ENCODE measurements around the gene ZC3H4. TPM values are rescaled to one million over a fixed set of nuclear protein-coding genes. Genes with fewer than 3 reads are reported as not detected.

Gene ZC3H4
- total RNA-seq (2021): 105 and 109 TPM in 2 replicates
- long read RNA-seq, partial matches to known transcripts: 5 of 59 reads
- long read RNA-seq, other reads (novel, unspliced or antisense): 54 of 59 reads

DNA sequence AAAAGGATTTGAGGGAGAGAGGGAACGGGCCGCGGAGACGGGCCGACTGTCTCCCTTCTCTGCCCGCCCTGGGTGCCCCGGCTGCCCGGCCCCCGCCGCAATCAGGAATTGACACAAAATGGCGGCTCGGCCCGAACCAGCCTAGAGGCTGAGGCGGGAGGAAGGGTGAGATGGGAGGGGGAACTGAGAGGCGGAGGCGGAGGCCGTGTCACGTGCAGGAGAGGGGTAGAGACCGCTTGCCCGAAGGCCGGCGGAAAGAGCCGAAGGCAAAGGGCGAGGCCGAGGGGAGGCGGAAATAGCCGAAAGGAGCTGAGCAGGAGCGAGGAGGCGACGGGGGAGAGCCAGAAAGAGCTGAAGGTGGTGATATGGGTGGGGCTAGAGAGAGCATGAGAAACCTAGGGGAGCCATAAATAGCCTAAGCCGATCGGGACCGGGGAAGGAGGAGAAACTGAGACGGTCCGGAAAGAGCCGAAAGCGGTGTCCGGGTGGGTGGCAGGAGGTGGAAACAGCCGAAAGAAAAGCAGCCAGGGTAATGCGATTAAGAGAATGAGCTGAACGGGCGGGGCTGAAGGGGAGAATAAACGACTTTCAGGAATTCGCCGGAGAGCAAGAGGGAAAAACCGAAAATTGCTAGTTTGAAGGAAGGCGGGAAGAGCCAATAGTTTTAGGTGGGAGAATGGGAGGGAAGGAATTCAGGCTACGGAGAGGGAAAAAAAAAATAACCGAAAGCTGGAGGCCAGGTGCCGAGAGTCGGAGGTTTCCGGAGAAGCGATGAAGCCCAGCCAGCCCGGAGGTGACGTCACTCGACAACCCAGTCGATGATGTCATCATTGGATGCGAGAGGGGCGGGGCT lies at the start of gene ZC3H4:
ZC3H4 (minus strand) TSS at position 780 of the 853 bp plus-strand sequence. CDS start 1,192 bp downstream, outside the sequence.
- peak within 1 kb of the TSS; percentile 98 for H3K4ac ChIP-seq (ENCODE audit: low read depth, low read length)
- no peak within 1 kb of the TSS for H4K8ac ChIP-seq (replicated peaks; ENCODE audit: insufficient read length, low read depth, low read length)
- H2BK12ac ChIP-seq (ENCODE audit: insufficient read length, low read depth, low read length): peak within 1 kb of the TSS; percentile 63
- H3K36me3 Mint-ChIP-seq (ENCODE audit: insufficient read depth in 1 of 3, low read depth in 3 of 3): peaks cover 15 to 27% (median 20%) of the 10 kb centered on the region in 3 experiments
- H3K23me2 ChIP-seq (ENCODE audit: insufficient read length, low read depth, low read length, poor library complexity, severe bottlenecking): peaks cover 25% of the 10 kb centered on the region
- H3K4me2 ChIP-seq (ENCODE audit: insufficient read depth, insufficient read length, low read length): peak within 1 kb of the TSS; percentile 61
- no peaks in the 10 kb centered on the region; a peak in 1 of 5 replicates for H3K9me3 Mint-ChIP-seq
- 0 out of 2 replicates have a peak within 1 kb of the TSS, but pooled peaks have one; percentile 15 for H2BK15ac ChIP-seq (ENCODE audit: low read depth, low read length)
- H3K18ac ChIP-seq (ENCODE audit: insufficient read length, low read depth, low read length): peak within 1 kb of the TSS; percentile 99
- H2AK5ac ChIP-seq (ENCODE audit: insufficient read length, low read length): no peak within 1 kb of the TSS
- peak; percentile 100 for DNase-seq
- H3K23ac ChIP-seq (ENCODE audit: insufficient read length, low read depth, low read length): no peak within 1 kb of the TSS
- H2AFZ ChIP-seq (ENCODE audit: low read length): no peak within 1 kb of the TSS
- WGBS (ENCODE audit: extremely low coverage, insufficient read length, low lambda C conversion rate): no CpG with 5 or more reads among the region's 59 CpGs
- peak within 1 kb of the TSS; percentile 98 for H3K14ac ChIP-seq (ENCODE audit: insufficient read depth, low read length)
- peak within 1 kb of the TSS; percentile 92 for H3K9ac ChIP-seq (ENCODE audit: extremely low read depth, insufficient read length, low read length)
- peaks cover 3% of the 10 kb centered on the region; the same call in 1 of the 2 replicates for H3K4me1 ChIP-seq (ENCODE audit: insufficient read depth, low read length)
- H3K56ac ChIP-seq (ENCODE audit: insufficient read length, low read depth, low read length): peak within 1 kb of the TSS; percentile 60
- H4K5ac ChIP-seq (ENCODE audit: insufficient read length, low read depth, low read length): peak within 1 kb of the TSS; percentile 98
- H3K27me3 ChIP-seq (ENCODE audit: insufficient read depth, low read length): no peaks in the 10 kb centered on the region
- peaks cover 7% of the 10 kb centered on the region; the same call in 1 of the 2 replicates for H3K27me3 Mint-ChIP-seq (ENCODE audit: low read depth)
- peaks cover 2% of the 10 kb centered on the region; the same call in 1 of the 2 replicates for H3K79me2 ChIP-seq (ENCODE audit: insufficient read depth, low read length)
- H3K9me3 ChIP-seq (ENCODE audit: control insufficient read depth, low read depth, low read length): no peaks in the 10 kb centered on the region
- no peaks in the 10 kb centered on the region for H3K79me1 ChIP-seq (ENCODE audit: insufficient read depth, low read depth, low read length, poor library complexity, severe bottlenecking)
- H3K4me1 Mint-ChIP-seq: peaks cover 28 to 34% of the 10 kb centered on the region in 2 experiments
- H3K27ac ChIP-seq (ENCODE audit: insufficient read length, low read depth, low read length): peak within 1 kb of the TSS; percentile 88
- peak within 1 kb of the TSS; percentile 49 for H2BK20ac ChIP-seq (ENCODE audit: low read depth, low read length, poor library complexity, severe bottlenecking)
- peak within 1 kb of the TSS; percentile 99 for H4K91ac ChIP-seq (ENCODE audit: insufficient read length, low read depth, low read length)
- no peaks in the 10 kb centered on the region for H4K20me1 ChIP-seq (ENCODE audit: control insufficient read depth, insufficient read depth, insufficient read length)
- peak within 1 kb of the TSS; percentile 93 for H2BK120ac ChIP-seq (ENCODE audit: low read depth, low read length, poor library complexity, severe bottlenecking)
- H3T11ph ChIP-seq (ENCODE audit: low read length): peak within 1 kb of the TSS; percentile 46
- peak within 1 kb of the TSS; percentile 98 for H2BK5ac ChIP-seq (ENCODE audit: insufficient read length, low read length)
- TF ChIP-seq, protein P1, sequence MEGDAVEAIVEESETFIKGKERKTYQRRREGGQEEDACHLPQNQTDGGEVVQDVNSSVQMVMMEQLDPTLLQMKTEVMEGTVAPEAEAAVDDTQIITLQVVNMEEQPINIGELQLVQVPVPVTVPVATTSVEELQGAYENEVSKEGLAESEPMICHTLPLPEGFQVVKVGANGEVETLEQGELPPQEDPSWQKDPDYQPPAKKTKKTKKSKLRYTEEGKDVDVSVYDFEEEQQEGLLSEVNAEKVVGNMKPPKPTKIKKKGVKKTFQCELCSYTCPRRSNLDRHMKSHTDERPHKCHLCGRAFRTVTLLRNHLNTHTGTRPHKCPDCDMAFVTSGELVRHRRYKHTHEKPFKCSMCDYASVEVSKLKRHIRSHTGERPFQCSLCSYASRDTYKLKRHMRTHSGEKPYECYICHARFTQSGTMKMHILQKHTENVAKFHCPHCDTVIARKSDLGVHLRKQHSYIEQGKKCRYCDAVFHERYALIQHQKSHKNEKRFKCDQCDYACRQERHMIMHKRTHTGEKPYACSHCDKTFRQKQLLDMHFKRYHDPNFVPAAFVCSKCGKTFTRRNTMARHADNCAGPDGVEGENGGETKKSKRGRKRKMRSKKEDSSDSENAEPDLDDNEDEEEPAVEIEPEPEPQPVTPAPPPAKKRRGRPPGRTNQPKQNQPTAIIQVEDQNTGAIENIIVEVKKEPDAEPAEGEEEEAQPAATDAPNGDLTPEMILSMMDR (conservative IDR thresholded peaks at IDR 0.05): no peak
- peak within 1 kb of the TSS; percentile 91 to 98 for H3K4me3 Mint-ChIP-seq
- peak within 1 kb of the TSS; percentile 99 to 100 (median 100) for H3K27ac Mint-ChIP-seq

Measured in H9 (cell line).